Stimulated activated CD4-positive, alpha-beta T cell treated with anti-CD3 and anti-CD28 coated beads, Interleukin-1b, Interleukin-23, amount 100 ng/mL, for 48 hours (primary cell): ENCODE results near the gene AK8.
"Not testable (repeated sequence)": the region's sequence is repeated elsewhere in the genome, so short reads cannot be mapped to it uniquely, and the experiment has no call there.

Source experiments
- DNase-seq: peaks from one replicate; pipeline ENCODE4 v3.0.0-alpha.2; 2020

Gene AK8

GRCh38 chr9:132795511-132796303, 82.4 kb downstream of the AK8 start:
- DNase-seq: no peak

- no peak for DNase-seq
Observed at GRCh38 chr9:132794730-132795380, 83.2 kb downstream of the AK8 start.

GRCh38 chr9:132793606-132794580, 84.2 kb downstream of the AK8 start:
- no peak for DNase-seq

GRCh38 chr9:132792547-132792946, 85.5 kb downstream of the AK8 start:
- no peak for DNase-seq

GRCh38 chr9:132791699-132792240, 86.3 kb downstream of the AK8 start:
- DNase-seq: no peak

GRCh38 chr9:132789719-132790118, 88.4 kb downstream of the AK8 start:
- DNase-seq: no peak

- DNase-seq: no peak
Observed at GRCh38 chr9:132788378-132788777, 89.7 kb downstream of the AK8 start.

GRCh38 chr9:132787748-132788159, 90.3 kb downstream of the AK8 start:
- DNase-seq: no peak

- DNase-seq: no peak
Observed at GRCh38 chr9:132784286-132784830, 93.7 kb downstream of the AK8 start.

GRCh38 chr9:132783006-132783405, 95.1 kb downstream of the AK8 start:
- no peak for DNase-seq

GRCh38 chr9:132782037-132782436, 96.0 kb downstream of the AK8 start:
- DNase-seq: no peak

- DNase-seq: no peak
Observed at GRCh38 chr9:132780230-132781007, 97.7 kb downstream of the AK8 start.

- no peak for DNase-seq
Observed at GRCh38 chr9:132776891-132777290, 101.2 kb downstream of the AK8 start.

GRCh38 chr9:132776268-132776667, 101.8 kb downstream of the AK8 start:
- DNase-seq: no peak

GRCh38 chr9:132775720-132776119, 102.4 kb downstream of the AK8 start:
- DNase-seq: no peak

- no peak for DNase-seq
Observed at GRCh38 chr9:132774886-132775285, 103.2 kb downstream of the AK8 start.

- DNase-seq: no peak
Observed at GRCh38 chr9:132773764-132774339, 104.2 kb downstream of the AK8 start.

GRCh38 chr9:132773093-132773492, 105.0 kb downstream of the AK8 start:
- DNase-seq: no peak

- not testable (repeated sequence) for DNase-seq
Observed at GRCh38 chr9:132771752-132772151, 106.3 kb downstream of the AK8 start.

- DNase-seq: no peak
Observed at GRCh38 chr9:132770770-132771310, 107.2 kb downstream of the AK8 start.
